Stimulated activated CD4-positive, alpha-beta T cell treated with anti-CD3 and anti-CD28 coated beads, Interleukin-15, amount 100 ng/mL, for 48 hours (primary cell): Measurements from ENCODE around the gene CBS.
"Not testable (repeated sequence)": the region's sequence is repeated elsewhere in the genome, so short reads cannot be mapped to it uniquely, and the experiment has no call there.

Source experiments
- DNase-seq, 2 donors: peaks; one replicate each; pipeline ENCODE4 v3.0.0-alpha.2; 2020; ENCODE audit warnings: low read depth in 2 of 2

Gene CBS

GRCh38 chr21:43068065-43068464 lies 7.6 kb downstream of the CBS start:
- not testable (repeated sequence) for DNase-seq

- DNase-seq = not testable (repeated sequence)
Measured at GRCh38 chr21:43066690-43067089, 8.9 kb downstream of the CBS start.

GRCh38 chr21:43065991-43066390 lies 9.6 kb downstream of the CBS start:
- not testable (repeated sequence) for DNase-seq

GRCh38 chr21:43064265-43064917 lies 11.2 kb downstream of the CBS start:
- DNase-seq = not testable (repeated sequence)

- DNase-seq = not testable (repeated sequence)
Measured at GRCh38 chr21:43062955-43063664, 12.5 kb downstream of the CBS start.

- not testable (repeated sequence) for DNase-seq
Measured at GRCh38 chr21:43053112-43053511, 22.5 kb downstream of the CBS start.

GRCh38 chr21:43045876-43046821 lies 29.5 kb downstream of the CBS start:
- DNase-seq = not testable (repeated sequence)

GRCh38 chr21:43045165-43045875 lies 30.3 kb downstream of the CBS start:
- DNase-seq = not testable (repeated sequence)

GRCh38 chr21:43044547-43044946 lies 31.1 kb downstream of the CBS start:
- DNase-seq = not testable (repeated sequence)

- not testable (repeated sequence) for DNase-seq
Measured at GRCh38 chr21:43043291-43043690, 32.3 kb downstream of the CBS start.

- not testable (repeated sequence) for DNase-seq
Measured at GRCh38 chr21:43042169-43042568, 33.5 kb downstream of the CBS start.

- not testable (repeated sequence) for DNase-seq
Measured at GRCh38 chr21:43038659-43039044, 37.0 kb downstream of the CBS start.

GRCh38 chr21:43037918-43038658 lies 37.5 kb downstream of the CBS start:
- DNase-seq = not testable (repeated sequence)

GRCh38 chr21:43036889-43037288 lies 38.7 kb downstream of the CBS start:
- DNase-seq = not testable (repeated sequence)

- DNase-seq = no peak
Measured at GRCh38 chr21:43034826-43035225, 40.8 kb downstream of the CBS start.

GRCh38 chr21:43034101-43034500 lies 41.5 kb downstream of the CBS start:
- DNase-seq = no peak

- DNase-seq = no peak
Measured at GRCh38 chr21:43031121-43031619, 44.5 kb downstream of the CBS start.

GRCh38 chr21:43029785-43030184 lies 45.9 kb downstream of the CBS start:
- no peak for DNase-seq

GRCh38 chr21:43027846-43028731 lies 47.5 kb downstream of the CBS start:
- no peak for DNase-seq
